ENCODE results near the gene CYP2W1. TPM values are rescaled to one million over a fixed set of nuclear protein-coding genes. Genes with fewer than 3 reads are reported as not detected.

Gene CYP2W1
- total RNA-seq, 1 donor from 2014 or later = not detected

DNA sequence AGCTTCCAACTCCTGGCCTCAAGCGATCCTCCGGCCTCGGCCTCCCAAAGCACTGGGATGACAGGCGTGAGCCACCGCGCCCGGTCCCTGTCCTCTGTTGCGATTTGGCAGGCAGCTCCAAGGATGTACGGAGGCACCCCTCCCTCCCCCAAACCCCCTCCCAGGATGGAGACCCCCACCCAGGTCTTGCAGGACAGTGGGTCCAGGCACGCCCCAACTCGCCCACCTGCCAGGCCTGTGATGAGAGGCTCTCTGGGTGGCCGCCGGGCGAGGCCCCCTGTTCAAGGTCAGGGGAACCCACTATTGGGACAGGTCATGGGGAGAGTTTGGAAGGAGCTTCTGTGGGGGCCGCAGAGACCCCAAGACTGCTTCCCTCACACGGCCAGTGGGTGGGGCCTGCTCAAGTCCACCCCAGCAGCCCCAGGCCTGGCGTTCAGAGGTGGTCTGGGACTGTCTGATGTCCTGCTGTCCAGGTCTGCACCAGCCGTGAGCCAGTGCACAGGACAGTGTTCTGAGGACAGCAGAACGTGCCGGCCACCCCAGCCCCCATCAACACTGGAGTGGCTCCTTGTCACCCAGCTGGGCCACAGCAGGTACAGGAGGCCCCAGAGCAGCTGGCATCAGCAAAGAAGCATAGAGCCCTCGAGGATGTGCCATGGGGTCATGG, 31.0 kb upstream of the CYP2W1 start:
- H3K9ac ChIP-seq (ENCODE audit: low read length) = no peak overlapping the region
- Mint-ChIP-seq H3K27me3 (ENCODE audit: low read depth, unreplicated experiment) (peaks cover 18% of the 10 kb centered on the region), H3K27ac (ENCODE audit: unreplicated experiment) (no peak overlapping the region), H3K9me3 (ENCODE audit: unreplicated experiment) (no peaks in the 10 kb centered on the region), H3K4me1 (ENCODE audit: low read depth, unreplicated experiment) (no peaks in the 10 kb centered on the region), H3K36me3 (ENCODE audit: low read depth, unreplicated experiment) (no peaks in the 10 kb centered on the region), H3K4me3 (ENCODE audit: unreplicated experiment) (no peak overlapping the region)
- no peak for FAIRE-seq
- TF ChIP-seq EZH2 (IDR thresholded peaks at IDR 0.05; ENCODE audit: insufficient read depth, low read length) = no peak
- TF ChIP-seq, protein P1, sequence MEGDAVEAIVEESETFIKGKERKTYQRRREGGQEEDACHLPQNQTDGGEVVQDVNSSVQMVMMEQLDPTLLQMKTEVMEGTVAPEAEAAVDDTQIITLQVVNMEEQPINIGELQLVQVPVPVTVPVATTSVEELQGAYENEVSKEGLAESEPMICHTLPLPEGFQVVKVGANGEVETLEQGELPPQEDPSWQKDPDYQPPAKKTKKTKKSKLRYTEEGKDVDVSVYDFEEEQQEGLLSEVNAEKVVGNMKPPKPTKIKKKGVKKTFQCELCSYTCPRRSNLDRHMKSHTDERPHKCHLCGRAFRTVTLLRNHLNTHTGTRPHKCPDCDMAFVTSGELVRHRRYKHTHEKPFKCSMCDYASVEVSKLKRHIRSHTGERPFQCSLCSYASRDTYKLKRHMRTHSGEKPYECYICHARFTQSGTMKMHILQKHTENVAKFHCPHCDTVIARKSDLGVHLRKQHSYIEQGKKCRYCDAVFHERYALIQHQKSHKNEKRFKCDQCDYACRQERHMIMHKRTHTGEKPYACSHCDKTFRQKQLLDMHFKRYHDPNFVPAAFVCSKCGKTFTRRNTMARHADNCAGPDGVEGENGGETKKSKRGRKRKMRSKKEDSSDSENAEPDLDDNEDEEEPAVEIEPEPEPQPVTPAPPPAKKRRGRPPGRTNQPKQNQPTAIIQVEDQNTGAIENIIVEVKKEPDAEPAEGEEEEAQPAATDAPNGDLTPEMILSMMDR (IDR thresholded peaks at IDR 0.05; ENCODE audit: insufficient read depth, low read depth, low read length) = no peak
- no peak overlapping the region for H3K27ac ChIP-seq (ENCODE audit: low read depth, low read length)
- H3K4me3 ChIP-seq (ENCODE audit: insufficient read depth, low read depth, low read length) = no peak overlapping the region
- H2AFZ ChIP-seq (ENCODE audit: low read depth, low read length) = no peak overlapping the region
- H3K36me3 ChIP-seq (ENCODE audit: insufficient read depth, low read length) = no peaks in the 10 kb centered on the region
- peaks cover 10% of the 10 kb centered on the region for H3K27me3 ChIP-seq (ENCODE audit: insufficient read depth, low read length)
- H3K9me3 ChIP-seq (ENCODE audit: insufficient read depth, low read depth, low read length) = no peaks in the 10 kb centered on the region
- no peak overlapping the region for H3K4me2 ChIP-seq (ENCODE audit: low read length)
- no peak for DNase-seq (ENCODE audit: low read depth)
- H3K4me1 ChIP-seq (ENCODE audit: insufficient read depth, low read length) = peaks cover 5% of the 10 kb centered on the region
- no peaks in the 10 kb centered on the region for H3K79me2 ChIP-seq (ENCODE audit: insufficient read depth, low read length)
- H4K20me1 ChIP-seq (ENCODE audit: insufficient read depth, low read length) = peaks cover 3% of the 10 kb centered on the region

DNA sequence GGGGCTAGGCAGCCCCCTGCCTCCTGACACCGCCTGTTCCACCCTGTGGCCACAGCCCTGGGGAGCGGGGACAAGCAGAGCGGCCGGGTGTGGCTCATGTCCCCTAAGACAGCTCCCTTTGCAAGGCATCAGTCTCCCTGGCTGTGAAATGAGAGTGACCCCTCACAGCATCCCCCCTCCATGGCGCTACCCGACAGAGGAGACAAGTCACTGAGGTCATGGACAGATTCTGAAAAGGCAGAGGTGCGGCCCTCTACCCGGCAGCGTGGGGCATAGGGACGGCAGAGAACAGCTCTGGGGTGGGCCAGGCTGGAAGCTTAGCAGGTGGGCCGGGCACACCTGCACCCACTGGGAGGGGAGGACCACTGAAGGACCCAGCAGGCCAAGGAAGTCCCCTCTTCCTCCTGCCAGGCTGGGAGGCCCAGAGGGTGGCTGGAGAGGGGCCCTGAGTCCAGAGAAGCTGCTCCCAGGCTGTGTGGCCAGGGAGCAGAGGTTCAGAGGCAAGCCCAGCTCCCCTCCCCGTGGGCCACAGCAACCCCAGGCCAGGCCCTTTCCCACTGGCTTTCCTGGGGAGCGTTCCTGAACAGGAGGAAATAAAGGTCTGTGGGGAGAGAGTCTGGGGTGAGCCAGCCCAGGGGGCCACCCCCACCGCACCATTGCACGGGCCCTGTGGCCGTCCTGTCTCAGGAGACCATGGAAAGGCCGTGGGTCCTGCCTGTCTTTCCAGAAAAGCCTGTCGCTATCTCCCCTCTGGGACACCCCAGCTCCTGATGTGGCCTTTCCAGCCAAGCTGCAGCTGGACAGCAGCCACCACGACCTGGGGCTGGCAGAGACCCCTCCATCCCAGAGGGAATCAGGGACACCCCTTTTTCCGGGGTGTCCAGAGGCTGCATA, 30.2 kb upstream of the CYP2W1 start:
- peaks cover 18% of the 10 kb centered on the region for H3K27me3 Mint-ChIP-seq (ENCODE audit: low read depth, unreplicated experiment)
- Histone ChIP-seq H3K9me3 (ENCODE audit: insufficient read depth, low read depth, low read length) (no peaks in the 10 kb centered on the region), H3K27me3 (ENCODE audit: insufficient read depth, low read length) (peaks cover 10% of the 10 kb centered on the region), H3K36me3 (ENCODE audit: insufficient read depth, low read length) (no peaks in the 10 kb centered on the region), H3K9ac (ENCODE audit: low read length) (no peak overlapping the region), H2AFZ (ENCODE audit: low read depth, low read length) (no peak overlapping the region), H3K79me2 (ENCODE audit: insufficient read depth, low read length) (no peaks in the 10 kb centered on the region), H3K27ac (ENCODE audit: low read depth, low read length) (no peak overlapping the region), H4K20me1 (ENCODE audit: insufficient read depth, low read length) (peaks cover 3% of the 10 kb centered on the region), H3K4me2 (ENCODE audit: low read length) (no peak overlapping the region), H3K4me1 (ENCODE audit: insufficient read depth, low read length) (peaks cover 5% of the 10 kb centered on the region), H3K4me3 (ENCODE audit: insufficient read depth, low read depth, low read length) (no peak overlapping the region)
- no peaks in the 10 kb centered on the region for H3K4me1 Mint-ChIP-seq (ENCODE audit: low read depth, unreplicated experiment)
- DNase-seq (ENCODE audit: low read depth) = no peak
- TF ChIP-seq, protein P1 (IDR thresholded peaks at IDR 0.05; ENCODE audit: insufficient read depth, low read depth, low read length) = no peak
- TF ChIP-seq EZH2 (IDR thresholded peaks at IDR 0.05; ENCODE audit: insufficient read depth, low read length) = no peak
- H3K4me3 Mint-ChIP-seq (ENCODE audit: unreplicated experiment) = no peak overlapping the region
- no peak overlapping the region for H3K27ac Mint-ChIP-seq (ENCODE audit: unreplicated experiment)
- no peaks in the 10 kb centered on the region for H3K9me3 Mint-ChIP-seq (ENCODE audit: unreplicated experiment)
- no peaks in the 10 kb centered on the region for H3K36me3 Mint-ChIP-seq (ENCODE audit: low read depth, unreplicated experiment)
- no peak for FAIRE-seq
